Muscle layer of duodenum (tissue), 2 donors: ENCODE results near the gene CCDC28B.
"Not testable (repeated sequence)": the region's sequence is repeated elsewhere in the genome, so short reads cannot be mapped to it uniquely, and the experiment has no call there.

Source experiments
- H3K27ac ChIP-seq: one replicate; pipeline ENCODE4 v1.7.0; 2013; ENCODE audit warnings: mild to moderate bottlenecking, low read length
- H3K27me3 ChIP-seq: one replicate; pipeline ENCODE4 v1.7.0; 2013; ENCODE audit warnings: low read depth, mild to moderate bottlenecking, control low read depth, low read length
- H3K36me3 ChIP-seq, 2 donors: one replicate each; pipeline ENCODE4 v1.7.0; 2013; ENCODE audit warnings: low read length in 2 of 2, control low read depth in 1 of 2, mild to moderate bottlenecking in 1 of 2; ENCODE audit not compliant: insufficient read depth in 2 of 2, control insufficient read depth in 1 of 2
- H3K4me1 ChIP-seq, 2 donors: one replicate each; pipeline ENCODE4 v1.7.0; 2013; ENCODE audit warnings: low read length in 2 of 2, mild to moderate bottlenecking in 2 of 2, control low read depth in 1 of 2, moderate library complexity in 1 of 2; ENCODE audit not compliant: insufficient read depth in 2 of 2, control insufficient read depth in 1 of 2
- H3K4me3 ChIP-seq, 2 donors: one replicate each; pipeline ENCODE4 v1.7.0; 2013; ENCODE audit warnings: low read length in 2 of 2, low read depth in 1 of 2, mild to moderate bottlenecking in 1 of 2
- H3K9me3 ChIP-seq, 2 donors: one replicate each; pipeline ENCODE4 v1.7.0; 2013; ENCODE audit warnings: low read length in 2 of 2, control low read depth in 1 of 2, mild to moderate bottlenecking in 1 of 2; ENCODE audit not compliant: control insufficient read depth in 1 of 2
- donor health status: healthy.

Gene CCDC28B

DNA sequence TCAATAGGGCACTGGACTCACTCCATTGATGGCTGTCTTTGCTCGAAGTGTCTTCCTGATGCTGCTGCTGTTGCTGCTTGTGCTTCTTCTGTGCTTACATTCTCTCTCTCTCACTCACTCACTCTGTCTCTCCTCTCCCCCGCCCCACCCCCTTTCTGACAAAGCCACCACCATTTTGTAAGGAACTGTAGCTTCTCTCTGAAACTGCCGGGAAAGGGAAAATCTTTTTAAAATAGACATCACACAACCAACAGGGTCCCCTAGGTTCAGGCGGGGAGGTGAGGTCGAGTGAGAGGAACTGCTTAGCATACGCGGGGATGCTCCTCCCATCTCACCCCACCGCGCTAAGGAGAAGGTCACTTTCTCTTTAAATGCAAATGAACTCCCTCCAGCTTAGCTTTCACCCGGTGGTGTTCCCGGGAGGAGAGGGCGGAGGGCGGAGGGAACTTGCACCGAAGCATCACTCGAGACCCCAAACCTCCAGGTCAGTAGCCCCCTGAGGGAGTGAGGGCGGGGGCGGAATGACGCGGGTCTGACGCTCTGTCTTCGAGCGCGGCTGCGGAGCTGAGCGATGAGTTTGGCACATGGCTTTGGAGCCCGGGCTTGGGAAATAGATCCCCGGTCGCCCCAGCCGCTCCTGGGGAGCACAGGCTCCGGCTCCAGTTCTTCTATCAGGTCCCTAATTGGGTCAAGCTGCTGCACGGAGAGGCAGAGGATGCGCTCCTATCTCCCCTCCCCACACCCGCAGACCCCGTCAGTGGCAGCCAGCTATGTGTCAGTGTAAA lies at the start of gene CCDC28B:
Gene CCDC28B, plus strand, starts transcription at position 370 of the 785 bp plus-strand sequence. CDS start 1,341 bp downstream, outside the sequence.
- Histone ChIP-seq H3K4me1 (peaks cover 9 to 36% of the 10 kb centered on the region in 2 donors), H3K27ac (peak within 1 kb of the TSS; percentile 84), H3K27me3 (no peaks in the 10 kb centered on the region), H3K9me3 (no peaks in the 10 kb centered on the region), H3K4me3 (peak within 1 kb of the TSS; percentile 82 to 86), H3K36me3 (peaks cover 19 to 20% of the 10 kb centered on the region in 2 donors)

GRCh38 chr1:32150847-32151246 lies 49.5 kb upstream of the CCDC28B start:
- H3K27ac ChIP-seq = no peak overlapping the region
- no peaks in the 10 kb centered on the region for H3K27me3 ChIP-seq
- peaks cover 0 to 12% of the 10 kb centered on the region in 2 donors for H3K4me1 ChIP-seq

DNA sequence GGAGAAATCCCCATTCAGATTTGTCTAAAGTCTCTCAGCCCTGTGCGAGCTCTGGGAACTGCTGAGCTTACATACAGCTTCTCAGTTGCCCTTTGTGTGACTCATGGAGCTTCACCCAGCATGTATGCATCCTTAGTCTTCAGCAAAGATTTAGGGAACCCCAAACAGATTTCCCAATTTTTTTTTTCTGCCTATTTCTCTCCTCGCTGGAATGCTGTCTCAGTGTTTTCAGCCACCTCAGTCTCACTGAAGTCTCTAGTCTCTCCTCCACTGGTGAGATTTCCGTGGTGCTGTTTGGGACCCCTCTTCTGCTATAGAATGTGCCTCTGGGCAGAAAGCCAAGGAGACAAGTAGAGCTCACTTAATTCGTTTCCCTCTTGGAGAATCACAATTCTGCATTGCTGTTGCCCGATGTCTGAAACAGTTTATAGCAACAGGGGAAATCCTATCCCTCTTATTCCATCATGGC lies 49.0 kb upstream of the CCDC28B start:
- Histone ChIP-seq H3K27ac (no peak overlapping the region), H3K9me3 (no peaks in the 10 kb centered on the region), H3K4me1 (peaks cover 0 to 12% of the 10 kb centered on the region in 2 donors)

More at GRCh38 chr1:32150847-32151246, 49.5 kb upstream of the CCDC28B start:
- Histone ChIP-seq H3K4me3 (no peak overlapping the region), H3K9me3 (no peaks in the 10 kb centered on the region), H3K36me3 (peaks cover 0 to 10% of the 10 kb centered on the region in 2 donors)

DNA sequence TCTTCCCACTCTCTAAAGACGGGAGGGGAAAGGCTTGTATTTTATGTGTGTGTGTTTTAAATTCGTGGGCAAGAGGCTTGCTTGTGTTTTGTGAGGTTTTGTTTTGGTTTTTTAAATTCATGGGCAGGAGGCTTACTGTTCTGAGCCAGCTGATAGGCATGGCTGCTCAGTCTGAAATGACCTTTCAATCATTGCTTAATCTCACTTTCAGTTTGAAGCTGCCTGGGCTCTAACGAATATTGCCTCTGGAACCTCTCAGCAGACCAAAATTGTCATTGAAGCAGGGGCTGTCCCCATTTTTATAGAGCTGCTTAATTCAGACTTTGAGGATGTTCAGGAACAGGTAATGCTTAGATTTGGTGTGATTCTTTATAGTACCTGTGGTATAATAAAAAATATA lies 41.2 kb upstream of the CCDC28B start:
- Histone ChIP-seq H3K27ac (no peak overlapping the region), H3K36me3 (peaks cover 72 to 81% of the 10 kb centered on the region in 2 donors), H3K9me3 (no peaks in the 10 kb centered on the region), H3K4me1 (no peaks in the 10 kb centered on the region), H3K4me3 (no peak overlapping the region), H3K27me3 (no peaks in the 10 kb centered on the region)

More for the DNA sequence above, 49.0 kb upstream of the CCDC28B start:
- Histone ChIP-seq H3K4me3 (no peak overlapping the region), H3K36me3 (peaks cover 4 to 15% of the 10 kb centered on the region in 2 donors), H3K27me3 (no peaks in the 10 kb centered on the region)

GRCh38 chr1:32163405-32163804 lies 37.0 kb upstream of the CCDC28B start:
- Histone ChIP-seq H3K4me3 (no peak overlapping the region), H3K9me3 (no peaks in the 10 kb centered on the region), H3K4me1 (no peaks in the 10 kb centered on the region), H3K36me3 (peaks cover 64 to 79% of the 10 kb centered on the region in 2 donors), H3K27ac (no peak overlapping the region), H3K27me3 (no peaks in the 10 kb centered on the region)

DNA sequence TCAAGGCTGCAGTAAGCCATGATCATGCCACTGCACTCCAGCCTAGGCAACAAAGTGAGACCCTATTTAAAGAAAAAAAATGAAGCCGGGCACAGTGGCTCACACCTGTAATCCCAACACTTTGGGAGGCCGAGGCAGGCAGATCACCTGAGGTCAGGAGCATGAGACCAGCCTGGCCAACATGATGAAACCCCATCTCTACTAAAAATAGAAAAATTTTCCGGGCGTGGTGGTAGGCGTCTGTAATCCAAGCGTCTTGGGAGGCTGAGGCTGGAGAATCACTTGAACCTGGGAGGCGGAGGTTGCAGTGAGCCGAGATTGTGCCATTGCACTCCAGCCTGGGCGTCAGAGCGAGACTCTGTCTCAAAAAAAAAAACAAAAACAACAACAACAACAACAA lies 34.8 kb upstream of the CCDC28B start:
- not testable (repeated sequence) for H3K4me3 ChIP-seq, H3K4me1 ChIP-seq, H3K27ac ChIP-seq, H3K27me3 ChIP-seq, H3K9me3 ChIP-seq
- H3K36me3 ChIP-seq = peaks cover 59 to 74% of the 10 kb centered on the region in 2 donors

DNA sequence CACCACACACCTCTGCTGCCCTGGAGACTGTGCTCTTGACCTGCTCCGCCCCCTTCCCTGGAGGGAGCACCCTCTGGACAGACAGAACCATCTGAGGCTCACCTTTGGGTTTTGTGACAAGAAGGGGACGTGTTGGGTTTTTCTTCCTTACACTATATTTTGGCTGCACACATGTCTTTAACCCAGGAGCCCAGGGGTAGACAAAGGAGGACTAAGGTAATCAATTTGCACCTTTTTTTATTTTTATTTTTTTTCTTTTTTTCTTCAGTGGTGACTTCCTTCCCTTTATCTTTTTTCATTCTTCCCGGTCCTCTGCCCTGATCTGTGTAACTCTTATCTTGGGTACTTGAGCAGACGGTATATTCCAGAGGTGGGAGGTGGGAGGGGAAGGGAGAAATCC lies 29.4 kb upstream of the CCDC28B start:
- H3K4me3 ChIP-seq = no peak overlapping the region
- no peaks in the 10 kb centered on the region for H3K27me3 ChIP-seq
- H3K9me3 ChIP-seq = no peaks in the 10 kb centered on the region
- H3K27ac ChIP-seq = no peak overlapping the region
- no peaks in the 10 kb centered on the region for H3K4me1 ChIP-seq
- peaks cover 58 to 70% of the 10 kb centered on the region in 2 donors for H3K36me3 ChIP-seq

DNA sequence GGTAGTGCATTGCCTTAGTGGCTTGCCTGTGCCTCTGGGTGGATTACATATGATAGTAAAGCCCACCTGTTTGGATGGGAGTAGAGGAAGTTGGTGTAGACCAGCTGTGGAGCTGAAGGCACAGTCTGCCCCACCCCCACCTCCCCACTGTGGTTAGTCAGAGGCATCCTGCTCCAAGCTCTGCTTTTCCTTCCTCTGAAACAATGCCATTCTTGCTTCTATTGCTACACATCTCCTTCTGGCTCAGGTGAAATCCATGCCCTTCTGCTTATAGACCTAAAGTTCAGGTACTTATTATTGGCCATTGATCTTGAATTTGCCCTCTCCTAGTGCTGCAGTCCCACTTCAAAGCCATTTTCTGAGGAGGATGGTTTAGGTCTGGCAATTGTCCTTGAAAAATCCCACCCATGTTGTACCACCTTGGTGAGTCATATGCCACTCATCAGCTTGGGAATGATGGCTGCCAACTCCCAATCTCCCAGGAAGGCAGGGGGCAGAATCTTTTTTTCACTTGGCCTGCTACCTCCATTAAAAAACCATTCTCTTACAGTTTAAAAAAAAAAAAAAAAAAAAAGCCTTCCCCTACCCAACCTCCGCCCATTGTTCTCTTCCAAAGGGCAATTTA lies 27.7 kb upstream of the CCDC28B start:
- Histone ChIP-seq H3K4me3 (no peak overlapping the region), H3K36me3 (peaks cover 50 to 58% of the 10 kb centered on the region in 2 donors), H3K27me3 (no peaks in the 10 kb centered on the region), H3K27ac (no peak overlapping the region), H3K9me3 (no peaks in the 10 kb centered on the region), H3K4me1 (no peaks in the 10 kb centered on the region)

- Histone ChIP-seq H3K27me3 (no peaks in the 10 kb centered on the region), H3K27ac (peak overlapping the region; percentile 93), H3K4me1 (peaks cover 16 to 22% of the 10 kb centered on the region in 2 donors), H3K4me3 (peak overlapping the region; percentile 63 to 79), H3K9me3 (no peaks in the 10 kb centered on the region), H3K36me3 (peaks cover 8 to 19% of the 10 kb centered on the region in 2 donors)
Measured at GRCh38 chr1:32178380-32179192, 21.8 kb upstream of the CCDC28B start.

- H3K27ac ChIP-seq = peak overlapping the region; percentile 93
- peak overlapping the region; percentile 63 to 79 for H3K4me3 ChIP-seq
- peaks cover 19 to 26% of the 10 kb centered on the region in 2 donors for H3K4me1 ChIP-seq
- H3K9me3 ChIP-seq = no peaks in the 10 kb centered on the region
- H3K36me3 ChIP-seq = peaks cover 10 to 17% of the 10 kb centered on the region in 2 donors
- H3K27me3 ChIP-seq = no peaks in the 10 kb centered on the region
Measured at GRCh38 chr1:32179193-32179442, 21.3 kb upstream of the CCDC28B start.
